CD4-positive, alpha-beta T cell (primary cell): ENCODE data around the gene BOD1. TPM values are rescaled to one million over a fixed set of nuclear protein-coding genes. Genes with fewer than 3 reads are reported as not detected.

Experiments
- ATAC-seq: fragments of 200-7000 bp; cut with Tn5 transposase; one replicate; pipeline ENCODE4 v1.10.0; 2022; ENCODE audit warnings: mild to moderate bottlenecking; ENCODE audit not compliant: poor library complexity
- CTCF ChIA-PET: fragments of 350-600 bp; sonication (Branson Sonifier 250); formaldehyde crosslinking; loops from one replicate; lab custom pipeline; 2021; ENCODE audit warnings: antibody characterized with exemption, inconsistent platforms; lab: Charles Lee
- POLR2A ChIA-PET: fragments of 350-600 bp; sonication (Branson Sonifier 250); formaldehyde crosslinking; loops from one replicate; lab custom pipeline; 2021; ENCODE audit warnings: antibody characterized with exemption, inconsistent platforms; lab: Charles Lee
- DNase-seq, 14 experiments: peaks; one replicate each; pipeline ENCODE4 v3.0.0-alpha.2; 2013 to 2020; ENCODE audit warnings: mixed read lengths in 2 of 14
- H3K27ac ChIP-seq, 2 donors: one replicate each; pipeline versions ENCODE4 v1.5.1 to v1.7.0; 2013; ENCODE audit warnings: low read length in 2 of 2, low read depth in 1 of 2, mild to moderate bottlenecking in 1 of 2
- H3K27me3 ChIP-seq, 2 experiments: 1 replicate in 1 of 2; 2 replicates in 1 of 2; pipeline versions ENCODE4 v1.6.1 to v1.7.0; 2013; ENCODE audit warnings: low read length in 2 of 2, control low read depth in 1 of 2, mild to moderate bottlenecking in 1 of 2, moderate library complexity in 1 of 2; ENCODE audit not compliant: insufficient read depth in 2 of 2, control insufficient read depth in 1 of 2
- H3K36me3 ChIP-seq: one replicate; pipeline ENCODE4 v1.6.1; 2013; ENCODE audit warnings: low read length, control low read depth; ENCODE audit not compliant: insufficient read depth
- H3K4me1 ChIP-seq: one replicate; pipeline ENCODE4 v1.6.1; 2013; ENCODE audit warnings: low read length, control low read depth; ENCODE audit not compliant: insufficient read depth
- H3K4me3 ChIP-seq: one replicate; pipeline ENCODE4 v1.5.1; 2013; ENCODE audit warnings: mild to moderate bottlenecking, low read length, moderate library complexity
- H3K9me3 ChIP-seq, 2 experiments: 1 replicate in 1 of 2; 2 replicates in 1 of 2; pipeline versions ENCODE4 v1.6.1 to v1.7.0; 2013; ENCODE audit warnings: low read length in 2 of 2, mild to moderate bottlenecking in 2 of 2, control low read depth in 1 of 2, moderate library complexity in 1 of 2; ENCODE audit not compliant: control insufficient read depth in 1 of 2, insufficient read depth in 1 of 2
- H3K27ac Mint-ChIP-seq: one replicate; pipeline ENCODE4 v1.8.0; 2020; ENCODE audit warnings: mixed read lengths
- H3K27me3 Mint-ChIP-seq: one replicate; pipeline ENCODE4 v1.8.0; 2021; ENCODE audit warnings: mixed read lengths
- H3K36me3 Mint-ChIP-seq: one replicate; pipeline ENCODE4 v1.8.0; 2021; ENCODE audit warnings: low read depth, mixed read lengths
- H3K4me1 Mint-ChIP-seq: one replicate; pipeline ENCODE4 v1.8.0; 2021; ENCODE audit warnings: low read depth, mixed read lengths
- H3K4me3 Mint-ChIP-seq: one replicate; pipeline ENCODE4 v1.8.0; 2020; ENCODE audit warnings: mild to moderate bottlenecking, mixed read lengths
- H3K9me3 Mint-ChIP-seq: one replicate; pipeline ENCODE4 v1.8.0; 2020; ENCODE audit warnings: mixed read lengths
- CTCF ChIP-seq: fragments of 200-600 bp; IDR thresholded peaks from one replicate; pipeline ENCODE4 v1.8.0; 2022; ENCODE audit warnings: antibody characterized with exemption, mild to moderate bottlenecking
- intact Hi-C, 2 experiments: fragments of 100-400 bp; cut with DNase I in 1 of 2; cut with micrococcal nuclease in 1 of 2; formaldehyde crosslinking; loops; one replicate each; pipeline versions ENCODE4 v1.15.1 to v1.9.0; 2023 to 2025; cut with DNase I, micrococcal nuclease
- total RNA-seq, 174 experiments: library from RNA in 2 of 174; stranded (reverse) in 2 of 174; gene quantifications; one replicate each; pipeline ENCODE4 v1.2.3 and lab custom pipeline; 2021 to 2026

The BOD1 gene
- total RNA-seq, 2 experiments from 2014 or later, result 20.6 to 20.9 TPM

GRCh38 chr5:173598686-173599085 lies 17.8 kb downstream of the BOD1 start:
- CTCF ChIA-PET, result interaction anchor here (1.4 kb wide), 1 partner anchor 26 kb away, joined by 3 read pairs; no protein-coding TSS in a partner anchor
- peaks cover 6% of the 10 kb centered on the region for H3K9me3 Mint-ChIP-seq
- Histone ChIP-seq H3K9me3 (peaks cover 6 to 34% of the 10 kb centered on the region in 2 experiments), H3K27ac (no peak overlapping the region), H3K27me3 (no peaks in the 10 kb centered on the region), H3K4me1 (no peaks in the 10 kb centered on the region), H3K36me3 (no peaks in the 10 kb centered on the region), H3K4me3 (no peak overlapping the region)
- POLR2A ChIA-PET, result no interaction called here
- no peak overlapping the region for H3K4me3 Mint-ChIP-seq
- DNase-seq (no peak), ATAC-seq (no peak)
- H3K4me1 Mint-ChIP-seq, result no peaks in the 10 kb centered on the region
- no peaks in the 10 kb centered on the region for H3K27me3 Mint-ChIP-seq
- TF ChIP-seq CTCF, result no peak
- H3K27ac Mint-ChIP-seq, result no peak overlapping the region
- intact Hi-C loops, result no loop called here
- H3K36me3 Mint-ChIP-seq, result peaks cover 62% of the 10 kb centered on the region

- CTCF ChIA-PET, result no interaction called here
- Histone ChIP-seq H3K4me1 (no peaks in the 10 kb centered on the region), H3K4me3 (no peak overlapping the region), H3K36me3 (no peaks in the 10 kb centered on the region), H3K9me3 (peaks cover 19 to 47% of the 10 kb centered on the region in 2 experiments), H3K27me3 (peaks cover 0 to 2% of the 10 kb centered on the region in 2 experiments), H3K27ac (no peak overlapping the region)
- Mint-ChIP-seq H3K27me3 (no peaks in the 10 kb centered on the region), H3K4me1 (no peaks in the 10 kb centered on the region), H3K36me3 (peaks cover 63% of the 10 kb centered on the region), H3K9me3 (peaks cover 12% of the 10 kb centered on the region), H3K27ac (no peak overlapping the region), H3K4me3 (no peak overlapping the region)
- intact Hi-C loops, result no loop called here
- ATAC-seq, result no peak
- no peak for DNase-seq
- TF ChIP-seq CTCF, result no peak
- POLR2A ChIA-PET, result no interaction called here
Measured at GRCh38 chr5:173597304-173597703, 19.1 kb downstream of the BOD1 start.

DNA sequence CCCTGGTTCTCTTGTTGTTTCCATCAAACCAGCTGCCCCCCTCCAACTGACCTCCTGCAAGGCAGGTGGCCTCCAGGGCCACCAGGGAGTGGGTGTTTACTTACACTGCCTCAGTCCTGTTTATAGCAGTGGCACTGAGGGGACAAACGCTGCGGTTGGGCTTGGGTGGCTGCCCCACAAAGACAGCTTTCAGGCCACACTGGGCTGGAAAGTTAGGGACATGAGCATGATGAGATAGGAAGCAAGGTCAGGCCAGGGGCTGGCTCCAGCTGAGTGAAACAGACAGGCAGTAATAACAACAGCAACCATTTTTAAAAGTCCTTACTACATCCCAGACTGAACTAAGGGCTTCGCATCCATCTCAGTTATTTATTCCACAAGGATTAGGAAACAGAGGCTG lies 20.6 kb downstream of the BOD1 start:
- no peak overlapping the region for H3K4me3 Mint-ChIP-seq
- H3K27me3 Mint-ChIP-seq, result no peaks in the 10 kb centered on the region
- TF ChIP-seq CTCF, result no peak
- H3K36me3 ChIP-seq, result no peaks in the 10 kb centered on the region
- no peak for ATAC-seq
- peaks cover 0 to 2% of the 10 kb centered on the region in 2 experiments for H3K27me3 ChIP-seq
- DNase-seq, result no peak
- H3K4me3 ChIP-seq, result no peak overlapping the region
- ChIA-PET POLR2A (no interaction called here), CTCF (no interaction called here)
- H3K27ac ChIP-seq, result no peak overlapping the region
- peaks cover 69% of the 10 kb centered on the region for H3K36me3 Mint-ChIP-seq
- H3K9me3 ChIP-seq, result peaks cover 32 to 54% of the 10 kb centered on the region in 2 experiments
- no peak overlapping the region for H3K27ac Mint-ChIP-seq
- no peaks in the 10 kb centered on the region for H3K4me1 Mint-ChIP-seq
- intact Hi-C loops, result no loop called here
- H3K4me1 ChIP-seq, result no peaks in the 10 kb centered on the region
- peaks cover 16% of the 10 kb centered on the region for H3K9me3 Mint-ChIP-seq
